ENCODE measurements around the gene DNER.

GRCh38 chr2:229339618-229340017 lies 374.7 kb downstream of the DNER start:
- TF ChIP-seq, protein P1, sequence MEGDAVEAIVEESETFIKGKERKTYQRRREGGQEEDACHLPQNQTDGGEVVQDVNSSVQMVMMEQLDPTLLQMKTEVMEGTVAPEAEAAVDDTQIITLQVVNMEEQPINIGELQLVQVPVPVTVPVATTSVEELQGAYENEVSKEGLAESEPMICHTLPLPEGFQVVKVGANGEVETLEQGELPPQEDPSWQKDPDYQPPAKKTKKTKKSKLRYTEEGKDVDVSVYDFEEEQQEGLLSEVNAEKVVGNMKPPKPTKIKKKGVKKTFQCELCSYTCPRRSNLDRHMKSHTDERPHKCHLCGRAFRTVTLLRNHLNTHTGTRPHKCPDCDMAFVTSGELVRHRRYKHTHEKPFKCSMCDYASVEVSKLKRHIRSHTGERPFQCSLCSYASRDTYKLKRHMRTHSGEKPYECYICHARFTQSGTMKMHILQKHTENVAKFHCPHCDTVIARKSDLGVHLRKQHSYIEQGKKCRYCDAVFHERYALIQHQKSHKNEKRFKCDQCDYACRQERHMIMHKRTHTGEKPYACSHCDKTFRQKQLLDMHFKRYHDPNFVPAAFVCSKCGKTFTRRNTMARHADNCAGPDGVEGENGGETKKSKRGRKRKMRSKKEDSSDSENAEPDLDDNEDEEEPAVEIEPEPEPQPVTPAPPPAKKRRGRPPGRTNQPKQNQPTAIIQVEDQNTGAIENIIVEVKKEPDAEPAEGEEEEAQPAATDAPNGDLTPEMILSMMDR (IDR thresholded peaks at IDR 0.05) = no peak
- TF ChIP-seq, protein P2, sequence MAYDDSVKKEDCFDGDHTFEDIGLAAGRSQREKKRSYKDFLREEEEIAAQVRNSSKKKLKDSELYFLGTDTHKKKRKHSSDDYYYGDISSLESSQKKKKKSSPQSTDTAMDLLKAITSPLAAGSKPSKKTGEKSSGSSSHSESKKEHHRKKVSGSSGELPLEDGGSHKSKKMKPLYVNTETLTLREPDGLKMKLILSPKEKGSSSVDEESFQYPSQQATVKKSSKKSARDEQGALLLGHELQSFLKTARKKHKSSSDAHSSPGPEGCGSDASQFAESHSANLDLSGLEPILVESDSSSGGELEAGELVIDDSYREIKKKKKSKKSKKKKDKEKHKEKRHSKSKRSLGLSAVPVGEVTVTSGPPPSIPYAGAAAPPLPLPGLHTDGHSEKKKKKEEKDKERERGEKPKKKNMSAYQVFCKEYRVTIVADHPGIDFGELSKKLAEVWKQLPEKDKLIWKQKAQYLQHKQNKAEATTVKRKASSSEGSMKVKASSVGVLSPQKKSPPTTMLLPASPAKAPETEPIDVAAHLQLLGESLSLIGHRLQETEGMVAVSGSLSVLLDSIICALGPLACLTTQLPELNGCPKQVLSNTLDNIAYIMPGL (CRISPR knock-in tag; IDR thresholded peaks at IDR 0.05; ENCODE audit: borderline replicate concordance) = no peak
- no peak for TF ChIP-seq EP300 (IDR thresholded peaks at IDR 0.05)
- no peak for TF ChIP-seq RAD21 (conservative IDR thresholded peaks at IDR 0.05 in 1 of 2, IDR thresholded peaks at IDR 0.05 in 1 of 2)
- TF ChIP-seq POLR2A (IDR thresholded peaks at IDR 0.05; ENCODE audit: low read length) = no peak
- TF ChIP-seq ZNF302 (CRISPR knock-in tag; IDR thresholded peaks at IDR 0.05) = no peak
